ENCODE measurements around the gene PTRHD1. TPM values are rescaled to one million over a fixed set of nuclear protein-coding genes. Genes with fewer than 3 reads are reported as not detected.

The PTRHD1 gene
- total RNA-seq, 4 donors from 2014 or later = 4.7 to 226 (median 22.8) TPM

DNA sequence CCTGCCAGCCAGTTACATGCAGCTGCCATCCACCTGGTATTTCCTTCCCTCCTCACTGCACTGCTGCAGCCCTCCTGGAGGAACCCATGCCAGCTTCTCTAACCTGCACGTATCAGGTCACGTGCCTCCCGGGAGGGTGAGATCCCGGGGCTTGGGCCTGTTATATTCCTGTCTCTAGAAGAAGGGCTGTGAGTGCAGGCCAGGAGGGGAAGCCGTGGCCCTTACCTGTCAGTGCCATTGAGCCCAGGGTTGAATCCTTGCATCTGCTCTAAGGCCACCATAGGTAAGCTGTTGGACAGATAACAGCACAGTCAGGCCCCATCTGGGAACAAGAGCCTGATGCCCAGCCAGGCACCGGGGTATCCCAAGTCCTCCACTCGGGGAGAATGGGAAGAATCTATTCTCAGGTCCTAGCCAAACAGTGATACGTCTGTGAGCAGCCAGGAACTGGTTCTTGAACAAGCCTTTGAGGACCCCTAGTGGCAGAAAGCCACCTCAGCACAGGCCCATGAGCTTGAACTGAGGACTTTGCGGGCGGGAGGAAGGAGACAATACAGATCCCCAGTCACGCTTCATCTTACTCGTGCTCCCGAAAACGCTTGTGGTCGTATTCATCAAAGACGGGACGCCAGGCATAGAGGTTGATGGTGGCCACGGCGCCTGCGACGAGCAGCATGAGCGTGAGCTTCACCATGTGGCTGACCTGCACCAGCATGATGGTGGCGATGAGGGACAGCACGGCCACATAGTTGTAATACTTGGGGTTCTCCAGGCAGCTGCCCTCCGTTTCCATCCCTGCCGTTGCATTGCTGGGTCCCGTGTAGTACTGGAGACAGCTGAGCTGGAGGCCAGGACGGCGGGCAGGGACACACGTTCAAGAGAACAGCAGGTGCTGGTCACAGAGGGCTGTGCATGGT, 34.4 kb upstream of the PTRHD1 start:
- peak; percentile 80 to 86 for DNase-seq
- Histone ChIP-seq H3K27me3 (no peaks in the 10 kb centered on the region), H3K9me3 (no peaks in the 10 kb centered on the region), H3K4me1 (no peaks in the 10 kb centered on the region), H3K27ac (peak overlapping the region; percentile 12 to 27), H3K36me3 (no peaks in the 10 kb centered on the region), H3K4me3 (no peak overlapping the region)
- intact Hi-C loops (cut with DNase I; ENCODE audit: low total_unique reads) = loop anchor here (5.0 kb wide), 1 partner anchor 420 kb away; no protein-coding TSS in a partner anchor
- TF ChIP-seq, protein P1, sequence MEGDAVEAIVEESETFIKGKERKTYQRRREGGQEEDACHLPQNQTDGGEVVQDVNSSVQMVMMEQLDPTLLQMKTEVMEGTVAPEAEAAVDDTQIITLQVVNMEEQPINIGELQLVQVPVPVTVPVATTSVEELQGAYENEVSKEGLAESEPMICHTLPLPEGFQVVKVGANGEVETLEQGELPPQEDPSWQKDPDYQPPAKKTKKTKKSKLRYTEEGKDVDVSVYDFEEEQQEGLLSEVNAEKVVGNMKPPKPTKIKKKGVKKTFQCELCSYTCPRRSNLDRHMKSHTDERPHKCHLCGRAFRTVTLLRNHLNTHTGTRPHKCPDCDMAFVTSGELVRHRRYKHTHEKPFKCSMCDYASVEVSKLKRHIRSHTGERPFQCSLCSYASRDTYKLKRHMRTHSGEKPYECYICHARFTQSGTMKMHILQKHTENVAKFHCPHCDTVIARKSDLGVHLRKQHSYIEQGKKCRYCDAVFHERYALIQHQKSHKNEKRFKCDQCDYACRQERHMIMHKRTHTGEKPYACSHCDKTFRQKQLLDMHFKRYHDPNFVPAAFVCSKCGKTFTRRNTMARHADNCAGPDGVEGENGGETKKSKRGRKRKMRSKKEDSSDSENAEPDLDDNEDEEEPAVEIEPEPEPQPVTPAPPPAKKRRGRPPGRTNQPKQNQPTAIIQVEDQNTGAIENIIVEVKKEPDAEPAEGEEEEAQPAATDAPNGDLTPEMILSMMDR (IDR thresholded peaks at IDR 0.05) = peak; percentile 87 to 91 (median 88)
- TF ChIP-seq POLR2A (IDR thresholded peaks at IDR 0.05) = no peak

DNA sequence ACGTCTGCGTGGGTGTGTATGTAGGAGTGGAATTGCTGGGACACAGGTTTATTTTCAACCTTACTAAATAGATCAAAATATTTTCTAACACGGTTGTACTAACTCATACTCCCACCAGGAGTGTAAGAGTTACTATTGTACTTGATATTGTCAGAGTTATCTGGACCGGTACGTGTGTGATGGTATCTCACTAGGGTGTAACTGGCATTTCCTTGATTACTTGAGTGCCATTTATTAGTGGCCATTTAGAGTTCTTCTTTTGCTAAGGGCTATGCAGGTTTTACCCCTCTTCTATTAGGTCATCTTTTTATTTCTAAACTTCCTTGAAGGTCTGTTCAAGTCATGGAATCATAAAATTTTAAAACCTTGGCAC, 33.6 kb upstream of the PTRHD1 start:
- Histone ChIP-seq H3K36me3 (no peaks in the 10 kb centered on the region), H3K9me3 (no peaks in the 10 kb centered on the region), H3K4me3 (no peak overlapping the region), H3K4me1 (no peaks in the 10 kb centered on the region), H3K27me3 (no peaks in the 10 kb centered on the region), H3K27ac (no peak overlapping the region)
- intact Hi-C loops (cut with DNase I; ENCODE audit: low total_unique reads) = loop anchor here (5.0 kb wide), 1 partner anchor 419 kb away; no protein-coding TSS in a partner anchor
- no peak for TF ChIP-seq POLR2A (IDR thresholded peaks at IDR 0.05)
- TF ChIP-seq, protein P1 (IDR thresholded peaks at IDR 0.05) = no peak
- DNase-seq = no peak

DNA sequence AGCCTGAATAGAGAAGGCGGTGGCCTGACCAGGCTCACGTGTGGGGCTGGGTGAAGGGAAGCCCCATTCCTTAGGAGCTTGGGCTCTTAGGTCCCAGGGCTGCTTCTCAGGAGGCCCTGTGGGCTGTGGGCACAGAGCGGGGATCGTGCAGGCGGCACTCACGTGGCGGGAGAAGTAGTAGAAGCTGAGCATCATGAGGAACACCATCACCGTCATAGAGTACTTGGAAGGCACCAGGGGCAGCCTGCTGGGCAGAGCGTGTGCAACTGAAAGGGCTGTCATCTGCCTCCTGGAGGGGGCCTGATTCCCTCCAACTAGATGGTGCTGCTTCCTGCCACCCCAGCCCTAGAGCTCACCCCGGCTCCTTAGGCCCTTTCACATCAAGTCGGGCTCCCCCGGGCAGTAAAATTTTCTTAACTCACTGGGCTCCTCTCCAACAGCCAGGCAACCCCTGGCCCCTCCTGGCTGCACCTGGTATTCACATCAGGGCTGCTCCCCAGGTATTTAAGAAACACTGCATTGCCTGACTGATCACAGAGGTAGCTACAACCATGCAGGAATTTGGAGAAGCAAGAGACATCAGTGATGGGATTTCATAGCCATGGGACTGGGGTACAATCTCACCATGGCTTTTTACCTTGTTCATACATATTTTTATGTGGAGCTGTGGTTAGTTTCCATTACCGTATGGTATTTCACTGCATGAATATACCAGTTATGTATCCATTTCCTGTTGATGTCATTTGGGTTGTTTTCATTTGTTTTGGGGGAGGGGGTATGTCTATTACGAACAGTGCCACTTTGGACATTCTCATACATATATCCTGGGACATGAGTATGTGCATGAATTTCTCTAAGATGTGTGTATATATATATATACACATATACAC, 32.9 kb upstream of the PTRHD1 start:
- Histone ChIP-seq H3K4me3 (no peak overlapping the region), H3K36me3 (no peaks in the 10 kb centered on the region), H3K27me3 (no peaks in the 10 kb centered on the region), H3K9me3 (no peaks in the 10 kb centered on the region), H3K4me1 (no peaks in the 10 kb centered on the region), H3K27ac (no peak overlapping the region)
- intact Hi-C loops (cut with DNase I; ENCODE audit: low total_unique reads) = loop anchor here (5.0 kb wide), 1 partner anchor 419 kb away; no protein-coding TSS in a partner anchor
- DNase-seq = peak in 1 of 2 donors; percentile 10
- no peak for TF ChIP-seq POLR2A (IDR thresholded peaks at IDR 0.05)

DNA sequence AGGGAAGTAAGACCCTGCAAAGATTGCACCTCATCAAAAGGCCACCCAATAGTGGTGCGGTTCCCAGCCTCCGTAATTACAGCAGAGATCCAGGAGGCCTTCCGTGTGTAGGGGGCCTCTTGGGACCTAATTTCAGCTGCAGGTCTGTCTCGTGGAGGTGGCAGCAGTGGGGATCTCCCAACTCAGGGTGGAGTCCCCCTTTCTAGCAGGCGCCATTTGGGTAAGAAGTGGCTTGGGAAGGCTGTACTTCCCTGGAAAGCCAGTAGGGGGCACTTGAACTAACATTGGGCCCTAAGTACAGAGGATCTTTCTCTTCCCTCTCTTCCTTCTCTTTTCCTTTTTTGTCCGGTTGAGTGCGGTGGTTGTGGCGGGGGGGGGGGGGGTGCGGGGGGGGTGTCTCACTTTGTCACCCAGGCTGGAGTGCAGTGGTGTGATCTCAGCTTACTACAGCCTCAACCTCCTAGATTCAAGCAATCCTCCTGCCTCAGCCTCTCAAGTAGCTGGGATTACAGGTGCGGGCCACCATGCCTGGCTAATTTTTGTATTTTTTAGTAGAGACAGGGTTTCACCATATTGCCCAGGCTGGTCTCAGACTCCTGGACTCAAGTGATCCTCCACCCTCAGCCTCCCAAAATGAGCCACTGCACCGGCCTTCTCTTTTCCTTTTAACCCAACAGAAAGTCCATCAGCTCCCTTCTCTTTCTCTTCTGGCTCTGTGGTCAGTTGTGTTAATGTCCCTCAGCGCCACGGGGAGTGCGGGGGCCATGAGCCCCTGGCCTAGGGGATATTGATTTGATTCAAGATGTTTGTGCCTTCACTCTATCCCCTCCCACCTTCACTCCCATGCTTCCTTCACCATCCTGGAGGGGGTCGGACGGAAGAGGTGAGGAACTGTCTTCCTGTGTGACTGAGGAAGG, 32.0 kb upstream of the PTRHD1 start:
- intact Hi-C loops (cut with DNase I; ENCODE audit: low total_unique reads) = loop anchor here (5.0 kb wide), 1 partner anchor 418 kb away; no protein-coding TSS in a partner anchor
- H3K4me1 ChIP-seq = no peaks in the 10 kb centered on the region
- TF ChIP-seq, protein P1 (IDR thresholded peaks at IDR 0.05) = peak in 3 of 4 experiments; percentile 14 to 32 (median 21)
- no peak for TF ChIP-seq POLR2A (IDR thresholded peaks at IDR 0.05)
- peak in 1 of 2 donors; percentile 18 for DNase-seq
- H3K9me3 ChIP-seq = no peaks in the 10 kb centered on the region
- H3K27ac ChIP-seq = no peak overlapping the region
- H3K4me3 ChIP-seq = no peak overlapping the region
- no peaks in the 10 kb centered on the region for H3K27me3 ChIP-seq
- no peaks in the 10 kb centered on the region for H3K36me3 ChIP-seq
